Retinal pigment epithelial cell (primary cell): ENCODE results near the gene GPX7.

ENCODE experiments used
- DNase-seq: peaks from one replicate; pipeline ENCODE4 v3.0.0-alpha.2; 2010; ENCODE audit warnings: low read depth
- H3K4me3 ChIP-seq: 2 replicates; pipeline ENCODE4 v1.5.1; 2011; ENCODE audit warnings: mild to moderate bottlenecking, low read length, control low read depth, moderate library complexity
- TF ChIP-seq, protein P1 (sequence below): conservative IDR thresholded peaks from 2 replicates; pipeline ENCODE4 v1.5.1; 2011; ENCODE audit warnings: low read depth, low read length, control low read depth, inconsistent platforms

Gene GPX7

DNA sequence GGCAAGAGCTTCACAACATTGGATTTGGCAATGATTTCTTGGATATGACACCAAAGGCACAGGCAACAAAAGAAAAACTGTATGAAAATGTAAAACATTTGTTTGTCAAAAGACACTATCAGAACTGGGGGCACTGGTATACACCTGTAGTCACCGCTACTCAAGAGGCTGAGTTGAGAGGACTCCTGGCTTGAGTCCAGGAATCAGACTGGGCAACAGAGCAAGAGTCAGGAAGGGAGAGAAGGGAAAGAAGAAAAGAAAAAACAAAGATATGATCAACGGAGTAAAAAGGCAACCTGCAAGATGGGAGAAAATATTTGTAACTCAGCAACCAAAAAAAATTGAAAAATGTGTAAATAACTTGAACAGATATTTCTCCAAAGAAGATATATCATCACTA is 43.2 kb upstream of the GPX7 start:
- DNase-seq, result no peak
- H3K4me3 ChIP-seq, result no peak overlapping the region
- TF ChIP-seq, protein P1, sequence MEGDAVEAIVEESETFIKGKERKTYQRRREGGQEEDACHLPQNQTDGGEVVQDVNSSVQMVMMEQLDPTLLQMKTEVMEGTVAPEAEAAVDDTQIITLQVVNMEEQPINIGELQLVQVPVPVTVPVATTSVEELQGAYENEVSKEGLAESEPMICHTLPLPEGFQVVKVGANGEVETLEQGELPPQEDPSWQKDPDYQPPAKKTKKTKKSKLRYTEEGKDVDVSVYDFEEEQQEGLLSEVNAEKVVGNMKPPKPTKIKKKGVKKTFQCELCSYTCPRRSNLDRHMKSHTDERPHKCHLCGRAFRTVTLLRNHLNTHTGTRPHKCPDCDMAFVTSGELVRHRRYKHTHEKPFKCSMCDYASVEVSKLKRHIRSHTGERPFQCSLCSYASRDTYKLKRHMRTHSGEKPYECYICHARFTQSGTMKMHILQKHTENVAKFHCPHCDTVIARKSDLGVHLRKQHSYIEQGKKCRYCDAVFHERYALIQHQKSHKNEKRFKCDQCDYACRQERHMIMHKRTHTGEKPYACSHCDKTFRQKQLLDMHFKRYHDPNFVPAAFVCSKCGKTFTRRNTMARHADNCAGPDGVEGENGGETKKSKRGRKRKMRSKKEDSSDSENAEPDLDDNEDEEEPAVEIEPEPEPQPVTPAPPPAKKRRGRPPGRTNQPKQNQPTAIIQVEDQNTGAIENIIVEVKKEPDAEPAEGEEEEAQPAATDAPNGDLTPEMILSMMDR, result no peak

DNA sequence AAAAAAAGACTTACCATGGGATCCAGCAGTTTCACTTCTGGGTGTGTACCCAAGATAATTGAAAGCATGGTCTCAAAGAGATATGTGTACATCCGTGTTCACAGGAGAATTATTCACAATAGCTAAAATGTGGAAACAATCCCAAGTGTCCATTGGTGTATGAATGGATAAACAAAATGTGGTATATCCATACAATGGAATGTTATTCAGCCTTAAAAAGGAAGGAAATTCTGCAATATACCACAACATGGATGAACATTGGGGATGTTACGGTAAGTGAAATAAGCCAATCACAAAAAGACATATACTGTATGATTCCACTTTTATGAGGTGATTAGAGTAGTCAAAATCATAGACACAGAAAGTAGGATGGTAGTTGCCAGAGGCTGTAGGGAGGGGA is 42.3 kb upstream of the GPX7 start:
- no peak for DNase-seq
- TF ChIP-seq, protein P1, result no peak
- H3K4me3 ChIP-seq, result no peak overlapping the region

DNA sequence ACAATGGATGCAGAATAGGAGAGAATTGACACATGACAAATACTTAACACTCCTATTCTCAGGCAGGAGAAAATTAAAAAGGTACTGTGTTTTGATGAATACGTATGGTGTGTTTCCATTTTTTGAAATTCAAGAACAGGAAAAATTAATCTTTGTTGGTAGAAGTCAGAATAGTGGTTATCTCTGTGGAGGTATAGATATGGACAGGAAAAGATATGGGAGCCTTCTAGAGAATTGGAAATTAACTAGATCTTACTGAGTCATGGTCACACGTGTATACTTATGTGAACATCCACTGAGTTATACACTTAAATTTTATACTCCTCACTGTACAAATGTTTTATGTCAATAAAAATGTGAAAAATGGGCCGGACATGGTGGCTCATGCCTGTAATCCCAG is 39.4 kb upstream of the GPX7 start:
- DNase-seq, result no peak
- TF ChIP-seq, protein P1, result no peak
- H3K4me3 ChIP-seq, result no peak overlapping the region

DNA sequence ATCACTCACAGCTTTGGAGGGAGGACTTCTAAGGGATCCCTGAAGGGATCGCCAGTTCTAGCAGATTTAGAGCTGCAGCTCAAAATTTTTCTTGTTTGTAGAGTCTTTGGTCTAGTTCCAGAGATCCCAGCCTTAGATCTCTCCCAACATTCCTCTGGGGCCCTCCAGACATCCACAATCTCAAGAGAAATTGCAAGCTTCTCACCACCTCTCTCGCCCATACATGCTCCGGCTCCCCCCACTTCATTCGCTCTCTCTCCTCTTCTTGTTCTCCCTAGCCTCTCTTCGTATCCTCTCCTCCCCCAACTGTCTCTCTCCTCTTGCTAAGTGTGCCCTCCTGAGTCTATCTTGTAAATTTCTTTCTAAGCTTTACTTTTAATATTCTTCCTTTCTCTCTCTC is 34.2 kb upstream of the GPX7 start:
- TF ChIP-seq, protein P1, result no peak
- DNase-seq, result no peak
- H3K4me3 ChIP-seq, result peak overlapping the region; percentile 6

DNA sequence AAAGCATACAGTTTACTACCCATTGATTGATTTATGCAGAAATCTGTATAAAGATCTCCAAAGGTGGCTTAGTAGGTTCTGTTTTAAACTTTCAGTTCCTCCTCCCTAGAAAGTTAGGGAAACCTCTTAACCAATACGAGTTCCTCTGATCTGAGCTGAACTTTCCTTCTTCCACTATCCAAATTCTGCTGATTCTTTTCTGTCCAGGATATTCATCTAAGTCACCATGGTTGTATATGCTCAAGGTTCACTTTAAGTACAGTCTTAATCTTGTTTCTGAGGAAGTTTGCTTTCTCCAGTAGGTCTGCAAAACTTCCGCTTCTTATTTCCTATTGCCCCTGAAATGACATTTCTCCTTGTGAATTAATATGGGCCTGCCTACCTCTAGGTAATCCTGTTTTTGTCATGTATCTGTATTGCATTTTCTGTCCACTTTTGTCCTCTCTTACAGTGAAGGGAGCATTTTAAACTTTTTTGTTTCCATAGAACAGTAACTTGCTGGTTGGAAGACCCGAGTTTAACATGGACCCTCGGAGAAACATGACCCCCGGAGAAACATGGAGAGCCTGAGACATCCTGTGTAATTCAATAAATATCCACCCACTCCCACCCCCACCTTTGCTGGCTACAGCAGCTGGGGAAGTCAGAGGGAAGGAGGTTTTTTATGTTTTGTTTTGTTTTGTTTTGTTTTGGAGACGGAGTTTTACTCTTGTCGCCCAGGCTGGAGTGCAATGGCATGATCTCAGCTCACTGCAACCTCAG is 32.5 kb upstream of the GPX7 start:
- H3K4me3 ChIP-seq, result no peak overlapping the region
- DNase-seq, result no peak
- TF ChIP-seq, protein P1, result no peak

DNA sequence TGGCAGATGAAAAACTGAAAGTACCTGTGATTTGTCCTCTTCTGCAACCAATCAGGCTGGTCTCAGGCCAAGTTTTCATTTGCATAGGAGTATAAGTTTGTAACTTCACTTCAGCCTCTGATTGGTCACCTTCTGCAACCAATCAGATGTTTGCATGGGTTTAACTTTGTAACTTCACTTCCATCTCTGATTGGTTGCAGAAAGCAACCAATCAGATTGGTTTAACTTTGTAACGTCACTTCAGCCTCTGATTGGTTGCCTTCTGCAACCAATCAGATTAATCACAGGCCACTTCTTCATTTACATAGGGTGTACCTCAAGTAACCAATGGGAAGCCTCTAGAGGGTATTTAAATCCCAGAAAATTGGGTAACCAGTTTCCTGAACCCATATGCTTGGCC is 30.4 kb upstream of the GPX7 start:
- no peak for DNase-seq
- TF ChIP-seq, protein P1, result no peak
- H3K4me3 ChIP-seq, result no peak overlapping the region

DNA sequence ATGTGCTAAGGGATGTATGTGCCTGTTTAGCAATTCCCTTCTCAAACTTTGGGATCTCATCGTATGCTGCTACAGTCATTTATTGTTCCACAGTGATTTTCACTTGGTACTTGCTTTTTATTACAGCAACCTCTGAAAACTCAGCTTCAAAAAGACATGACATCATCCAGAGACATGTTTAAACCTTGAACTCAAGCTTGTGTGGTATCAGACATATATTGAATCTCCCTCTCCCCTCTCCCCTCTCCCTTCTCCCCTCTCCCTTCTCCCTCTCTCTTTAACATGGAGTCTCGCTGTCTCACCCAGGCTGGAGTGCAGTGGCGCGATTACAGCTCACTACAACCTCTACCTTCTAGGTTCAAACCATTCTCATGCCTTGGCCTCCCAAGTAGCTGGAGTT is 29.8 kb upstream of the GPX7 start:
- no peak for DNase-seq
- TF ChIP-seq, protein P1, result no peak

More for the DNA sequence above, 29.8 kb upstream of the GPX7 start:
- no peak overlapping the region for H3K4me3 ChIP-seq
